Esophagus mucosa (tissue), 1 donor: ENCODE measurements around the gene ADAM33. TPM values are rescaled to one million over a fixed set of nuclear protein-coding genes. Genes with fewer than 3 reads are reported as not detected.

ENCODE experiments used
- ATAC-seq: fragments of 200-7000 bp; cut with Tn5 transposase; one replicate; pipeline ENCODE4 v1.9.1; 2020
- total RNA-seq: library from RNA; stranded (reverse); gene quantifications from one replicate; pipeline ENCODE4 v1.2.4, GENCODE V29; 2023
- donor health status: DM: yes; HTN: yes; CAD: no.

Gene ADAM33
- total RNA-seq, 1 donor from 2014 or later, result 2.5 TPM

- no peak for ATAC-seq
Observed at GRCh38 chr20:3663031-3663701, 18.6 kb downstream of the ADAM33 start, which contains the start of gene GFRA4. TSS of gene GFRA4 (minus strand) at chr20:3663399. CDS start at chr20:3663399, 0 bp downstream.

- no peak for ATAC-seq
Observed at GRCh38 chr20:3661814-3662665, 19.8 kb downstream of the ADAM33 start.

DNA sequence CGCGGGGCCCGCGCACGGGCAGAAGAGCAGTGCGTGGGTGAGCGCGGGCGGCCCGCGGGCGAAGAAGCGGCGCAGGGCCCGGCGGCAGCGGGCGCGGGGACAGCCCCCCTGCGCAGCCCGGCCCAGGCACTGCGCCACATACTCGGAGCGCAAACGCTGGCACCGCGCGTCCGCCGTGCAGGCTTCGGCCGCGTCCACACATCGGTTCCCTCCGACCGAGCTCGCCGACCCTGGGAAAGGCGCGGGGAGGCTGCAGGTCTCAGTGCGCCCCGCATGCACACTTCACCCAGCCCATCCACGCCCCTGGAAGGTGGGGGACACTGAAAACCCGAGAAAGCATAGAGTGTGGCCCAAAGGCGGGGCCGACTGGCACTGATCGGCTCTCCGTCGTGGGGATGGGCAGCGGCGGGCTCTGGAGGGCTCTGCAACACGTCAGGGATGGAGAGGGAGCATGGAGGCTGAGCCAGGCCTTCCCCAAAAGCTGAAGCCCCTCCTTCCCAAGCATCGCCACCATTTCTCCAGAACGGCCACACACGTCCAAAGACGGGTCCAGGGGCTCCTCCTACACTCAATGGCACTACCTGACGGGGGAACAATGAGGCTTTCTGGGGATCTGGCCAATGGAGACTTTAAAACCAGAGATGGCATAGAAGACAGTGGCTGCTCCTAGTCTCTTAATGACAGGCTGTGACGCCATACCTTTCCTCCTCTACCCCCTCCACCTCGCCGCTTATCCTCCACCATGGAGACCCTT is 20.6 kb downstream of the ADAM33 start:
- ATAC-seq, result no peak

DNA sequence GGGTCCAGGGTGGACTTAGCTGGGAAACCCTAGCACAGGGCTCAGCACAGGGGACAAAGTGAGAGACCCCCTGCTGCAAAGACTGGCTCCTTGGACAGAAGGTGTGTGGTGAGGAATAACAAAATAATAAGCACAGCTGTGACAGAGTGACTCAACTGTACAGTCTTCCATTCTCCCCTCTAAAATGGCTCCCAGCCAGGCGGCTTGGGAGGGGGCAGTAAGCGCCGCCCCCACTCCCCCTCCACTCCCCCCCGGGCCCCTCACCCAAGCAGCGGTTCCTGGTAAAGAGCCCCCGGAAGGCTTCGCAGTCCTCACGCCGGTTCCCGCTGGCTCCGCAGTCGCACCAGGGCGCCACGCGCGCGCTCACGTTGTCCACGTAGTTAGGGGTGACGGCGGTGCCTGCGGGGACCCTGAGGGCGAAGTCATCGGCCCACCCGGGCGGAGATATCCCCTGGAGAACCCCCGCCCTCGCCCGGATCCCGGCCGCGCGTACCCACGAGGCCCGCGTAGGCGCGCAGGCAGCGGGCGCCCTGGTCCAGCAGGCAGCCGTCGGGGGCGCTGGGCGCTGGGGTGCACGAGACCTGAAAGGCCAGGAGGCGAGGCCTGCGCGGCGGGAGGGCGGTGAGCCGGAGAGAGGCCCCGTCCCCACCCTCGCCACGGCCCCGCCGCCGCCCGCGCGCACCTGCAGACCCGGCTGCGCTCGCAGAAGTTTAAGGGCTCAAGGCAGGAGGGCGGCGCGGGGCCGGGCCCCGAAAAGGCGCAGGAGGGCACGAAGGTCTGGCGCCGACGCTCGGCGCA is 21.3 kb downstream of the ADAM33 start:
- ATAC-seq, result no peak

- ATAC-seq, result no peak
Observed at GRCh38 chr20:3659492-3660261, 22.1 kb downstream of the ADAM33 start.

DNA sequence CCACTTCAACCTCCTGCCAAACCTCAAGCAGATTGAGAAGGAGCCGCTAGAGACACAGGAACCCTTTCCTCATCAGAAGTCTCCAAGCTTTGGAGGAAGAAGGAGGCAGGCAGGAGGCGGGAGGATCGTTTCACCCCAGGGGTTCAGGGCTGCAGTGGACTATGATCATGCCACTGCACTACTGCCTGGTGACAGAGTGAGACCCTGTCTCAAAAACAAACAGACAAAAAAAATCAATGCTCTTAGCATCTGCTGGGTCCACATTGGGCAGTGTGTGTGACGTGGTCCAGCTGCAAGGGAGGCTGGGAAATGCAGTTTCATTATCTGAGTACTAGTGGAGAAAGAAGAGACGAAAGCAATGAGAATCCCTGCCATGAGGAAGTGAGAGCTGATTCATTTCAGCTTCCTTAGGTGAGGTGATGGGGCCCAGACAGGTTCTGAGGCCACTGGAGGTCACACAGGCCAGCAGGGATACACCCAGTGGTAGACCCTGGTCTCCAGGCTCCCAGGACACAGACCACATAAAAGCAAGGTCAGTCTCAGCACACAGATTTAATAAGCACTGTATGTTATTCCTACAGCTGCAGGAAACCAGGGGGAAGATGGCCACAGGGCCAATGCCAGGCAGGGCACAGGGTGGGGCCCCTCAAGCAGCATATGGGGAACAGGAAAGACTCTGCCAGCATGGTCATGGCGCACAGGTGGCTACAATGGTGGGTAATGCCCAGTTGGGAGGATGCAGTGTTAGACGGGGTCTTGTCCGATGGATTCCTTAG is 22.9 kb downstream of the ADAM33 start:
- peak; percentile 48 for ATAC-seq

GRCh38 chr20:3658019-3658715 is 23.6 kb downstream of the ADAM33 start:
- ATAC-seq, result no peak

- no peak for ATAC-seq
Observed at GRCh38 chr20:3655131-3655405, 26.7 kb downstream of the ADAM33 start.

- ATAC-seq, result no peak
Observed at GRCh38 chr20:3654326-3655130, 27.3 kb downstream of the ADAM33 start.

- no peak for ATAC-seq
Observed at GRCh38 chr20:3653921-3654320, 27.9 kb downstream of the ADAM33 start.

- peak; percentile 52 for ATAC-seq
Observed at GRCh38 chr20:3652676-3653596, 28.9 kb downstream of the ADAM33 start.

DNA sequence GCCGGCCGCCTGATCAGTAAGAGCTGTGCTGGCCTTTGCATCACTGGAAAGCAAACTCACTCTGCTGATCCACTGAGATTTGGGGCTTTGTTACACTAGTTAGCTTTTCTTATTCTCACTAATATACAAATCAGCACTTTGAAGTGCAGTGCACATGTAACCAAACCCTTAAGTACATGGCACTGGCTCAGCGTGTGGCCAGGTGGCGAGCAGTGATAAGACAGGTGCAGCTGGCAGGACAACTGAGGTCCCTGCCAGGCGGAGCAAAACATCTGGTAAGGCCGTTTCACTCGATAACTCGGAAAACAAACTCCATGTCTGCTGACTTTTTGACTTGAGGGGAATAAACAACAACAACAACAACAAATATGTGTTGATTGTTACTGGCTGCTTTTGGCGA is 29.6 kb downstream of the ADAM33 start:
- ATAC-seq, result no peak

- ATAC-seq, result peak; percentile 19
Observed at GRCh38 chr20:3651204-3651962, 30.4 kb downstream of the ADAM33 start.

GRCh38 chr20:3648951-3649350 is 32.9 kb downstream of the ADAM33 start:
- ATAC-seq, result no peak

DNA sequence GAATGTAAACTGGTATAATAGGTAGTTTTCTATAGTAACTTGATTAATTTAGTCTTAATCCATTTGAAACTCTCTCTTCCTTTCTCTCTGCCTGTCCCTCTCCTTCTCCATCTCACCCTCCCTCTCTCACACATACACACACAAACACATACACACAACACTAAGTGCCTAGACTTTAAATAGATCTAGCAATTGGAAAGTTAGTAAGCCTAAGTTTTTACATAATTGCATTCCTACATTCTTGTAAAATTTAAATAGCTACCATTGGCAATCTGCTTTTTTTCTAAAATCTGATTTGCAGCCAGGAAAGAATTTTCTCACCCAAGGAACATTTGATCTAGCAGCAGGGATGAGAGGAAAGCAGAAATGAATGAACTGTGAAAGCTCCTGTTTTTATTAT is 34.3 kb downstream of the ADAM33 start:
- no peak for ATAC-seq

- peak; percentile 50 for ATAC-seq
Observed at GRCh38 chr20:3646651-3647050, 35.2 kb downstream of the ADAM33 start.

DNA sequence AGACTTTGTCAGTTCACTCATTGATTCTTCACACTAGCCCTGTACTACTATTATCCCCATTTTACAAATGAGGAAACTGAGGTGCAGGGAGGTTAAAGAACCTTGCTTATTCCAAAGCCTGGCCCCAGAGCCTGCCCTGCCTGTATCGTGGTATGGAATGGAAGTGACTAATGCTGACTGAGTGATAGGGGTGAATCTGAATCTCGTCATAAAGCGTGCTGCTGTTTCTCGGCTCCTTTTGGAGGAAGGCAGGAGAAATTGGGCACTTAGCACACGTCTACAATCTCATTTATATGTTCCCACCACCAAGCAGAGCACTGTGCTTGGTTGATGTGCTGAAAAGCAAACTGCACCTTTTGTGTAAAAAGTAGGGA is 35.8 kb downstream of the ADAM33 start:
- peak; percentile 60 for ATAC-seq
